Fibroblast of the aortic adventitia (primary cell): ENCODE measurements around the gene LAIR2. TPM values are rescaled to one million over a fixed set of nuclear protein-coding genes. Genes with fewer than 3 reads are reported as not detected.

Experiments
- DNase-seq: peaks from one replicate; pipeline ENCODE4 v3.0.0-alpha.2; 2010; ENCODE audit warnings: low read depth
- H3K4me3 ChIP-seq: 2 replicates; pipeline ENCODE4 v1.5.1; 2011; ENCODE audit warnings: low read depth, mild to moderate bottlenecking, control low read depth, low read length, moderate library complexity
- CTCF ChIP-seq: IDR thresholded peaks from 2 replicates; pipeline ENCODE4 v1.5.1; 2011; ENCODE audit warnings: mild to moderate bottlenecking, low read length, control low read depth, inconsistent platforms; ENCODE audit not compliant: insufficient read depth
- total RNA-seq: library from RNA; depleted of rRNA; stranded (reverse); fragments of >200 nt; gene quantifications from 2 replicates; pipeline ENCODE4 v1.2.3, GENCODE V29; 2012; ENCODE audit warnings: low replicate concordance

LAIR2 gene
- total RNA-seq, 1 donor: not detected

GRCh38 chr19:54473892-54474372 is 28.7 kb upstream of the LAIR2 start:
- no peak for DNase-seq
- H3K4me3 ChIP-seq: peak overlapping the region; percentile 79
- TF ChIP-seq CTCF: no peak

DNA sequence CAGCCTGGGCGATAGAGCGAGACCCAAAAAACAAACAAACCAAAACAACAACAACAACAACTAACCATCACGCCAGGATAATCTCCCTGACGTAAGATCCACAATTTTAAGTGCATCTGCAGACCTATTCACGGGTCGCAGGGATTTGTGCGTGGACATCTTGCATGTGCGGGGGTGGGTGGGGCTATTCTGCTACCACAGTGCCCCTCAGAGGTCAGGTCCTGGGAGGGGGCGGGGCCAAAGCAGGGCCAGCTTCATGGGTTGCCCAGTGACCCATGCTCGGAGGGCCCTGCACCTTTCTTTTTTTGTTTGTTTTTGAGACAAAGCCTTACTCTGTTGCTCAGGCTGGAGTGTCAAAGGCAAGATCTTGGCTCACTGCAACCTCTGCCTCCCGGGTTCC is 26.9 kb upstream of the LAIR2 start:
- no peak overlapping the region for H3K4me3 ChIP-seq
- DNase-seq: no peak
- no peak for TF ChIP-seq CTCF

DNA sequence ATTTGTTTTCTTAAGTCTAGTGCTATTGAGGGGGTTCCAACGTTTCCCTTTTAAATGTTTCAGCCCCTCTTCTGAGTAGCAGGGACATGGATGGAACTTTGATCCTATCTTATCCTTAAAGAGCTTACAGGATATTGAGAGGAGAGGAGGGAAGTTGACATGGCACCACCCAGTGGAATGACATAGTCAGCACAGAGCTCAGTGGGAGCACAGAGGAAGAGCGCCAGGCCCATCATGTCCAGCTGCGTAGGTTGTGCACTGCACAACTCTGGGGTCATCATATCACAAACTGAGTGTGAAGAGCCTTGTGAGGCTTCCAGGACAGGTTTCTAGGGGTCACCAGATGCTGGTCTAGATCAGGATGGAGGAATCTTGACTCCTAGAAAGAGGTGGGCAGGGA is 25.0 kb upstream of the LAIR2 start:
- H3K4me3 ChIP-seq: no peak overlapping the region
- TF ChIP-seq CTCF: no peak
- DNase-seq: no peak

DNA sequence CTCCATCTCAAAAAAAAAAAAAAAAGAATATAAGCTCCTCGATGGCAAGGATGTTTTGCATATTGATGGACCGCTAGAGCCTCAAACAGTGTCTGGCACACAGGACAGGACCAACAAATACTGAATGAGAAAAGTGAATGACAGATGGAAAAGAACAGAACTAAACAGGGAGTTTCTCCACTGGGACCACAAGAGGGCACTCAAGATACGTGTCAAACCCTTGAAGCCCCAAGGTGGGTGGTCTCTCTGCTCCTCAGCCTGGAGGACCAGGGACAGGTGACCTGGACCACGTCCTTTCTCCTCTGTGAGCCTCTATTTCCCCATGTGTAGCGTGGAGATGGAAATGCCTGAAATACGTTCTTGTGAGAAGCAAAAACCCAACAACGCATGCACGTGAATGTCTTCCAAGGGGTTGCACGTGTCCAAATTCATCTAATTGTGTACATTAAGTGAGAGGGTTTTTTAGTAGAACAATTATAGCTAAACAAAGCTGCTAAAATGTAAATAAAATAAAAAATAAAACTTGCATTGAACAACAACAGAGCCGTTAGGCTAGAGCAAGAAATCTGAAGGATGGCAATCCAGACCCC is 23.9 kb upstream of the LAIR2 start:
- peak; percentile 72 for TF ChIP-seq CTCF
- no peak overlapping the region for H3K4me3 ChIP-seq
- DNase-seq: peak; percentile 56

GRCh38 chr19:54480051-54480450 is 22.6 kb upstream of the LAIR2 start:
- no peak for TF ChIP-seq CTCF
- H3K4me3 ChIP-seq: no peak overlapping the region
- no peak for DNase-seq

GRCh38 chr19:54481326-54481930 is 21.2 kb upstream of the LAIR2 start:
- peak; percentile 45 for DNase-seq

More at GRCh38 chr19:54481326-54481930, 21.2 kb upstream of the LAIR2 start:
- peak; percentile 79 for TF ChIP-seq CTCF
- H3K4me3 ChIP-seq: no peak overlapping the region
